ENCODE data around the gene RNF183.

RNF183 gene

GRCh38 chr9:113289091-113289490 is 14.1 kb downstream of the RNF183 start:
- in situ Hi-C loops (cut with HindIII; ENCODE audit: low pct_unique_long_range_greater_than_20kb, low sequenced_read_pairs) = no loop called here

GRCh38 chr9:113281356-113281755 is 21.8 kb downstream of the RNF183 start:
- no peak for TF ChIP-seq JUND (IDR thresholded peaks at IDR 0.05; ENCODE audit: low read depth)
- no peak for DNase-seq (ENCODE audit: low read depth in 1 of 2, low spot score in 1 of 2)
- in situ Hi-C loops (cut with HindIII; ENCODE audit: low pct_unique_long_range_greater_than_20kb, low sequenced_read_pairs) = no loop called here

More at GRCh38 chr9:113289091-113289490, 14.1 kb downstream of the RNF183 start:
- no peak for TF ChIP-seq JUND (IDR thresholded peaks at IDR 0.05; ENCODE audit: low read depth)
- DNase-seq (ENCODE audit: low read depth in 1 of 2, low spot score in 1 of 2) = no peak

GRCh38 chr9:113278840-113279239 is 24.3 kb downstream of the RNF183 start:
- no peak for TF ChIP-seq JUND (IDR thresholded peaks at IDR 0.05; ENCODE audit: low read depth)
- in situ Hi-C loops (cut with HindIII; ENCODE audit: low pct_unique_long_range_greater_than_20kb, low sequenced_read_pairs) = no loop called here
- DNase-seq (ENCODE audit: low read depth in 1 of 2, low spot score in 1 of 2) = no peak

- no peak for TF ChIP-seq JUND (IDR thresholded peaks at IDR 0.05; ENCODE audit: low read depth)
- in situ Hi-C loops (cut with HindIII; ENCODE audit: low pct_unique_long_range_greater_than_20kb, low sequenced_read_pairs) = no loop called here
- DNase-seq (ENCODE audit: low read depth in 1 of 2, low spot score in 1 of 2) = peak; percentile 85 to 99
Observed at GRCh38 chr9:113275157-113276131, 27.7 kb downstream of the RNF183 start, which contains the start of the genes CDC26 and PRPF4. CDC26 (minus strand) TSS chr9:113275572; CDS start chr9:113272507, 3,065 bp downstream. PRPF4 (plus strand) TSS chr9:113275658; CDS start chr9:113275744, 86 bp downstream.

- in situ Hi-C loops (cut with HindIII; ENCODE audit: low pct_unique_long_range_greater_than_20kb, low sequenced_read_pairs) = no loop called here
- TF ChIP-seq JUND (IDR thresholded peaks at IDR 0.05; ENCODE audit: low read depth) = no peak
- DNase-seq (ENCODE audit: low read depth in 1 of 2, low spot score in 1 of 2) = peak; percentile 47 to 77
Observed at GRCh38 chr9:113274474-113275156, 28.6 kb downstream of the RNF183 start.

GRCh38 chr9:113269871-113270270 is 33.3 kb downstream of the RNF183 start:
- in situ Hi-C loops (cut with HindIII; ENCODE audit: low pct_unique_long_range_greater_than_20kb, low sequenced_read_pairs) = no loop called here

GRCh38 chr9:113269355-113269754 is 33.8 kb downstream of the RNF183 start:
- TF ChIP-seq JUND (IDR thresholded peaks at IDR 0.05; ENCODE audit: low read depth) = no peak
- DNase-seq (ENCODE audit: low read depth in 1 of 2, low spot score in 1 of 2) = no peak
- in situ Hi-C loops (cut with HindIII; ENCODE audit: low pct_unique_long_range_greater_than_20kb, low sequenced_read_pairs) = no loop called here

More at GRCh38 chr9:113269871-113270270, 33.3 kb downstream of the RNF183 start:
- no peak for DNase-seq (ENCODE audit: low read depth in 1 of 2, low spot score in 1 of 2)
- no peak for TF ChIP-seq JUND (IDR thresholded peaks at IDR 0.05; ENCODE audit: low read depth)

- no peak for DNase-seq (ENCODE audit: low read depth in 1 of 2, low spot score in 1 of 2)
- in situ Hi-C loops (cut with HindIII; ENCODE audit: low pct_unique_long_range_greater_than_20kb, low sequenced_read_pairs) = no loop called here
- TF ChIP-seq JUND (IDR thresholded peaks at IDR 0.05; ENCODE audit: low read depth) = no peak
Observed at GRCh38 chr9:113267911-113268566, 35.1 kb downstream of the RNF183 start.

- no peak for DNase-seq (ENCODE audit: low read depth in 1 of 2, low spot score in 1 of 2)
- TF ChIP-seq JUND (IDR thresholded peaks at IDR 0.05; ENCODE audit: low read depth) = no peak
- in situ Hi-C loops (cut with HindIII; ENCODE audit: low pct_unique_long_range_greater_than_20kb, low sequenced_read_pairs) = no loop called here
Observed at GRCh38 chr9:113266174-113266573, 37.0 kb downstream of the RNF183 start.

- peak in 1 of 2 experiments; percentile 92 for DNase-seq (ENCODE audit: low read depth in 1 of 2, low spot score in 1 of 2)
- no peak for TF ChIP-seq JUND (IDR thresholded peaks at IDR 0.05; ENCODE audit: low read depth)
- in situ Hi-C loops (cut with HindIII; ENCODE audit: low pct_unique_long_range_greater_than_20kb, low sequenced_read_pairs) = no loop called here
Observed at GRCh38 chr9:113261917-113262671, 41.1 kb downstream of the RNF183 start.

- DNase-seq (ENCODE audit: low read depth in 1 of 2, low spot score in 1 of 2) = no peak
- TF ChIP-seq JUND (IDR thresholded peaks at IDR 0.05; ENCODE audit: low read depth) = no peak
- in situ Hi-C loops (cut with HindIII; ENCODE audit: low pct_unique_long_range_greater_than_20kb, low sequenced_read_pairs) = no loop called here
Observed at GRCh38 chr9:113258282-113258681, 44.9 kb downstream of the RNF183 start.

- TF ChIP-seq JUND (IDR thresholded peaks at IDR 0.05; ENCODE audit: low read depth) = no peak
- in situ Hi-C loops (cut with HindIII; ENCODE audit: low pct_unique_long_range_greater_than_20kb, low sequenced_read_pairs) = no loop called here
- no peak for DNase-seq (ENCODE audit: low read depth in 1 of 2, low spot score in 1 of 2)
Observed at GRCh38 chr9:113257863-113258262, 45.3 kb downstream of the RNF183 start.
